Small intestine (tissue), 16 donors: ENCODE results near the gene SAA4. TPM values are rescaled to one million over a fixed set of nuclear protein-coding genes. Genes with fewer than 3 reads are reported as not detected.
"Not testable (repeated sequence)": the region's sequence is repeated elsewhere in the genome, so short reads cannot be mapped to it uniquely, and the experiment has no call there.

Experiments
- DNase-seq, 2 donors: peaks; one replicate each; pipeline versions ENCODE4 v3.0.0 to v3.0.0-alpha.2; 2013
- FAIRE-seq: peaks from 2 replicates; lab custom pipeline; 2012; peaks lifted over from hg19 to GRCh38; lab: Jason Lieb, UNC
- H3K27ac ChIP-seq, 3 donors: one replicate each; pipeline ENCODE4 v1.5.1; 2013; ENCODE audit warnings: low read length in 2 of 3, mild to moderate bottlenecking in 2 of 3, control low read depth in 1 of 3, inconsistent platforms in 1 of 3, low read depth in 1 of 3, moderate library complexity in 1 of 3
- H3K27me3 ChIP-seq, 3 donors: one replicate each; pipeline ENCODE4 v1.6.1; 2013; ENCODE audit warnings: low read length in 3 of 3, inconsistent platforms in 1 of 3; ENCODE audit not compliant: control insufficient read depth in 3 of 3, insufficient read depth in 3 of 3
- H3K36me3 ChIP-seq, 3 donors: one replicate each; pipeline ENCODE4 v1.6.1; 2013; ENCODE audit warnings: low read length in 3 of 3, inconsistent platforms in 1 of 3, low read depth in 1 of 3, mild to moderate bottlenecking in 1 of 3, moderate library complexity in 1 of 3; ENCODE audit not compliant: control insufficient read depth in 3 of 3, insufficient read depth in 2 of 3
- H3K4me1 ChIP-seq, 3 donors: one replicate each; pipeline ENCODE4 v1.6.1; 2013; ENCODE audit warnings: low read length in 2 of 3, inconsistent platforms in 1 of 3, low read depth in 1 of 3, mild to moderate bottlenecking in 1 of 3, moderate library complexity in 1 of 3; ENCODE audit not compliant: control insufficient read depth in 3 of 3, insufficient read depth in 2 of 3
- H3K4me3 ChIP-seq, 3 donors: one replicate each; pipeline ENCODE4 v1.5.1; 2013; ENCODE audit warnings: low read length in 3 of 3, control low read depth in 1 of 3, inconsistent platforms in 1 of 3, low read depth in 1 of 3, mild to moderate bottlenecking in 1 of 3, moderate library complexity in 1 of 3
- H3K9me3 ChIP-seq, 2 donors: one replicate each; pipeline ENCODE4 v1.6.1; 2013; ENCODE audit warnings: low read depth in 1 of 2, low read length in 1 of 2; ENCODE audit not compliant: control insufficient read depth in 2 of 2, insufficient read depth in 1 of 2
- WGBS, 3 donors: extraction: QIAGEN DNeasy Blood & Tissue Kit; methylation state at CpG; one replicate each; pipeline ENCODE4 v1.1.7; 2013; 5-methylcytosine and 5-hydroxymethylcytosine counted together
- long read RNA-seq, 10 donors: transcript quantifications; one replicate each; lab custom pipeline, GENCODE V29; 2026
- polyA plus RNA-seq, 4 donors: library from polyadenylated mRNA; stranded (reverse) in 3 of 4; unstranded in 1 of 4; fragments of 200-250 nt in 3 of 4; fragments of 120-200 nt in 1 of 4; gene quantifications; one replicate each; pipeline versions ENCODE4 v1.2.1 to v1.2.3, GENCODE V29; 2013
- donor health status: healthy with polysubstance abuse.
- donor health status: control.
- donor health status: control.
- donor health status: Bipolar disorder and iron deficiency.
- donor health status: healthy.

The SAA4 gene
- under 1 TPM in 1 of 4 donors, not detected in 3; 0.15 TPM for polyA plus RNA-seq
- long read RNA-seq, donor 1, result 0 reads
- long read RNA-seq, donor 2, result 0 reads
- long read RNA-seq, donor 3, result 0 reads
- long read RNA-seq, donor 4, result 0 reads
- long read RNA-seq, donor 5, result 0 reads
- long read RNA-seq, donor 6, result 0 reads
- long read RNA-seq, donor 7, result 0 reads
- long read RNA-seq, donor 8, result 0 reads
- long read RNA-seq, donor 9, result 0 reads
- long read RNA-seq, donor 10, result 0 reads

- H3K27ac ChIP-seq, result no peak within 1 kb of the TSS
- H3K4me1 ChIP-seq, result no peaks in the 10 kb centered on the region
- no peak for FAIRE-seq
- H3K27me3 ChIP-seq, result peaks cover 0 to 11% (median 0%) of the 10 kb centered on the region in 3 donors
- H3K9me3 ChIP-seq, result no peaks in the 10 kb centered on the region
- no peaks in the 10 kb centered on the region for H3K36me3 ChIP-seq
- 59 to 72% (median 68%) methylated on average over 2 of the region's 2 CpGs for WGBS, 3 donors
- no peak for DNase-seq
- no peak within 1 kb of the TSS for H3K4me3 ChIP-seq
Observed at GRCh38 chr11:18236664-18237356, at the start of gene SAA4. Gene SAA4 (minus strand): TSS chr11:18236802. CDS start chr11:18235926, 876 bp downstream.

- Histone ChIP-seq H3K27ac (no peak overlapping the region), H3K27me3 (no peaks in the 10 kb centered on the region), H3K4me1 (no peaks in the 10 kb centered on the region), H3K4me3 (no peak overlapping the region), H3K9me3 (no peaks in the 10 kb centered on the region), H3K36me3 (peaks cover 13 to 32% (median 28%) of the 10 kb centered on the region in 3 donors)
- FAIRE-seq (no peak), DNase-seq (no peak)
- WGBS, 3 donors, result 97 to 100% (median 99%) methylated on average over 1 of the region's 1 CpG
Observed at GRCh38 chr11:18285841-18286240, 49.2 kb upstream of the SAA4 start.

- no peak for FAIRE-seq
- Histone ChIP-seq H3K27ac (no peak overlapping the region), H3K36me3 (peaks cover 18 to 26% (median 24%) of the 10 kb centered on the region in 3 donors), H3K4me1 (no peaks in the 10 kb centered on the region), H3K4me3 (no peak overlapping the region), H3K9me3 (no peaks in the 10 kb centered on the region), H3K27me3 (no peaks in the 10 kb centered on the region)
- no peak for DNase-seq
- whole genome bisulfite sequencing, 3 donors, result 93 to 98% (median 97%) methylated on average over 2 of the region's 2 CpGs
Observed at GRCh38 chr11:18282626-18283025, 46.0 kb upstream of the SAA4 start.

GRCh38 chr11:18280438-18281045 is 43.9 kb upstream of the SAA4 start:
- WGBS, 3 donors, result 65 to 78% (median 68%) methylated on average over 4 of the region's 4 CpGs
- no peak for FAIRE-seq
- Histone ChIP-seq H3K36me3 (peaks cover 8 to 23% (median 16%) of the 10 kb centered on the region in 3 donors), H3K27ac (peak overlapping the region in 1 of 3 donors; percentile 24), H3K27me3 (no peaks in the 10 kb centered on the region), H3K9me3 (no peaks in the 10 kb centered on the region), H3K4me3 (no peak overlapping the region), H3K4me1 (no peaks in the 10 kb centered on the region)
- no peak for DNase-seq

GRCh38 chr11:18277565-18278271 is 41.1 kb upstream of the SAA4 start:
- Histone ChIP-seq H3K4me1 (no peaks in the 10 kb centered on the region), H3K27ac (no peak overlapping the region), H3K4me3 (no peak overlapping the region), H3K9me3 (no peaks in the 10 kb centered on the region), H3K36me3 (peaks cover 5 to 21% (median 12%) of the 10 kb centered on the region in 3 donors), H3K27me3 (no peaks in the 10 kb centered on the region)
- WGBS, 3 donors, result 87 to 95% (median 92%) methylated on average over 5 of the region's 5 CpGs
- FAIRE-seq (no peak), DNase-seq (no peak)

GRCh38 chr11:18271206-18271605 is 34.6 kb upstream of the SAA4 start:
- Histone ChIP-seq H3K4me1 (no peaks in the 10 kb centered on the region), H3K4me3 (no peak overlapping the region), H3K36me3 (no peaks in the 10 kb centered on the region), H3K27me3 (no peaks in the 10 kb centered on the region), H3K9me3 (no peaks in the 10 kb centered on the region), H3K27ac (no peak overlapping the region)
- 50 to 74% (median 55%) methylated on average over 4 of the region's 4 CpGs for WGBS, 3 donors
- FAIRE-seq (no peak), DNase-seq (no peak)

GRCh38 chr11:18270102-18270501 is 33.5 kb upstream of the SAA4 start:
- Histone ChIP-seq H3K36me3 (no peaks in the 10 kb centered on the region), H3K27ac (no peak overlapping the region), H3K4me1 (no peaks in the 10 kb centered on the region), H3K4me3 (no peak overlapping the region), H3K9me3 (no peaks in the 10 kb centered on the region), H3K27me3 (peaks cover 0 to 2% (median 0%) of the 10 kb centered on the region in 3 donors)
- FAIRE-seq (no peak), DNase-seq (no peak)
- 76 to 81% (median 79%) methylated on average over 4 of the region's 4 CpGs for WGBS, 3 donors

- WGBS, 3 donors, result 42 to 100% (median 73%) methylated on average over 1 to 2 of the region's 5 CpGs
- not testable (repeated sequence) for H3K4me3 ChIP-seq, H3K9me3 ChIP-seq, H3K27me3 ChIP-seq, DNase-seq, H3K27ac ChIP-seq, FAIRE-seq, H3K4me1 ChIP-seq, H3K36me3 ChIP-seq
Observed at GRCh38 chr11:18269252-18269651, 32.6 kb upstream of the SAA4 start.
